GM10847 (cell line): ENCODE data around the gene WNT7B.

Experiments
- POLR2A ChIP-seq: IDR thresholded peaks from 2 replicates; pipeline ENCODE4 v1.6.1; 2011; ENCODE audit not compliant: insufficient read length; ENCODE audit errors: extremely low read depth

WNT7B gene

GRCh38 chr22:45891471-45891995, 85.4 kb downstream of the WNT7B start:
- no peak for TF ChIP-seq POLR2A

DNA sequence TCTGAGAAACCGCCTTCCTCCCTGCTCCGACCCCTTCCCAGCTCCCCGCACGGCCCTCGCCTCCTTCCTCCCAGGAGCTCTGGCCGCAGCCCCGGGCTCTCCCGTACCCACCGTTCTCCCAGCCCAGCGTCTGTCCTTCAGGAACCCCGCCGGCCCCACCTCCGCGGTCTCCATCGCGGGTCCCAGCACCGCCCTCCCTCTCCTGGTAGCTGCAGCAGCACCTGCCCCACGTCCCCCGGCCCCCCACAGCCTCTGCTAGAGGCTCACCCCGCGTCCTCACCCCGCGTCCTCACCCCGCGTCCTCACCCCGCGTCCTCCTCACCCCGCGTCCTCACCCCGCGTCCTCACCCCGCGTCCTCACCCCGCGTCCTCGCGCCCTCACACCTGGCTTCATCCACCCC, 85.9 kb downstream of the WNT7B start:
- TF ChIP-seq POLR2A: no peak

- TF ChIP-seq POLR2A: no peak
Measured at GRCh38 chr22:45890351-45890635, 86.7 kb downstream of the WNT7B start.

DNA sequence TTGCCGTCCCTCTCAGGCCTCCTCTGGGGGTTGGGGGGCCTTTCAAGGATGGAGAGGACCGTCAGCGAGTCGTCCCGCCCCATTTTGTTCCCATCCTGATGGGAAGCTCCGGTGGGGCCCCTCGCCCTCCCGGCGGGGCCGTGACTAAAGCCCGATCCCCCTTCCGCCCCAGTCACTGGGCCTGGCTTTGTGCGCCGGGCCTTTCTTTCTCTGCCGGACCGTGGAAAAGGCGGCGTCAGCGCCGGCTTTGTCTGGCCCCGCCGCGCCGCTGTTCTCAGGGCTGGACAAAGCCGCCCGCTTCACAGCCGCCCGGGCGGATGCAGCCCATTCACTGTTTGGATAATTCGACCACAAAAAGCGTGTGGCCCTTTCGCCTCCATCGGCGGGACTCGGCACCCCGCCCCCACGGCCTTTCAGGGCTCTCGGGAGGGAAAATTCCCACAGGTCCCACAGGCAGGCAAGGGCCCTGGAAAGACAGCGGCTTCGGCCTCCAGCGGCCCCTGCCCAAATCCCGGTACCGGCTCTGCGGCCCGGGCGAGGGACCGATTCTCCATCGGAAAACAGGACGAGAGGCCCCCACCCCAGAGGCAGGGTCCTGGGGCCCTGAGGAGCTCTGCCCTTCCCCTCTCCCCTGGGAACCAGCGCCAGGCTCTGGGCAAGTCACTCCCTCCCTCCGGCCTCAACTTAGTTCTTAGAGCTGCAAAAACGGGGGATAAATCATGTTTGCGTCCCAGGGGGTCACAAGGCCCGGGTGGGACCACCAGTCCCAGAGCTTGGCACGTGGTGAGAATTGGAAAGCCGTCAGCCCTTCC, 87.2 kb downstream of the WNT7B start:
- TF ChIP-seq POLR2A: no peak

DNA sequence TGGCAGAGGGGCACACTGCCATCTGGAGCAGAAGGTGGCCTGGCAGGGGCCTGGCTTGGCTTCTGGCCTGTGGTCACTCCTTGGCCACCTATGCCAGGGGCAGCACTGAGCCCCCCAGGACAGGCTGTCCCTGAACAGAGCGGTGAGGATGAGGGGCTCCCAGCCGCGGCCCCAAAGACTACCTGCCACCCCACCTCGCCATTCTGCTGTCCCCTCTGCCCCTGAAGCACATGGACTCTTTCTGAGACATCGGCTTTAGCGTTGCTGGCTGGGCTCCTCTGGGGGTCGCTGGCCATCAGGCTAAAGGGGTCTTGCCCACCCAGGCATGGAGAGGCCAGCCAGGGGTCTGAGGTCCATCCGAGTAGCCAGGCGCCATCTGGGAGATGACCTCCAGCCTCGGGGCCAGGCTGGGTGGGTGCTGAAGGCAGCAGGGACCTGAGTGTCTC, 87.8 kb downstream of the WNT7B start:
- TF ChIP-seq POLR2A: no peak

- TF ChIP-seq POLR2A: no peak
Measured at GRCh38 chr22:45888221-45889092, 88.5 kb downstream of the WNT7B start.

GRCh38 chr22:45887202-45888131, 89.5 kb downstream of the WNT7B start:
- no peak for TF ChIP-seq POLR2A

- TF ChIP-seq POLR2A: no peak
Measured at GRCh38 chr22:45886540-45886939, 90.4 kb downstream of the WNT7B start.

DNA sequence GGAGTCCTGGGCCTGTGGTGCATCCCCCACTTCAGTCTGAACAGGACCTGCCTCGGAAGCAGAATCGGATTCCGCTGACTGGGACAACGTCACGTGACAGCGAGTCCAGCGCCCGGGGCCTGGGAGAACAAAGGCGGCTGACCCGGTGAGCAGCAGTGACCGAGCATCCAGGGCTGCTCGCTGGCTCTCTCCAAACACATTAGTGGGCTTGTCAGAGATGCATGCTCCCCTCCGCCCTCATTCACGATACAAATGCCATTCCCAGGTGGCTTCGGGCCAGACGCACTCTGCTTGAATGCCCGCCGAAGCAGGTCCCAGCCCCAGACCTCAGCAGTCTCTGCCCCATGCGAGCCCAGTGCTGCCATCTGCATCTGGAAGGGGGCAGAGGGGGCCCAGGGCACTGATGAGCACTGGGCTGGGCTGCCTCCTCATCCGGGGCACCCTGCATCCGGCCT, 91.0 kb downstream of the WNT7B start:
- TF ChIP-seq POLR2A: no peak

DNA sequence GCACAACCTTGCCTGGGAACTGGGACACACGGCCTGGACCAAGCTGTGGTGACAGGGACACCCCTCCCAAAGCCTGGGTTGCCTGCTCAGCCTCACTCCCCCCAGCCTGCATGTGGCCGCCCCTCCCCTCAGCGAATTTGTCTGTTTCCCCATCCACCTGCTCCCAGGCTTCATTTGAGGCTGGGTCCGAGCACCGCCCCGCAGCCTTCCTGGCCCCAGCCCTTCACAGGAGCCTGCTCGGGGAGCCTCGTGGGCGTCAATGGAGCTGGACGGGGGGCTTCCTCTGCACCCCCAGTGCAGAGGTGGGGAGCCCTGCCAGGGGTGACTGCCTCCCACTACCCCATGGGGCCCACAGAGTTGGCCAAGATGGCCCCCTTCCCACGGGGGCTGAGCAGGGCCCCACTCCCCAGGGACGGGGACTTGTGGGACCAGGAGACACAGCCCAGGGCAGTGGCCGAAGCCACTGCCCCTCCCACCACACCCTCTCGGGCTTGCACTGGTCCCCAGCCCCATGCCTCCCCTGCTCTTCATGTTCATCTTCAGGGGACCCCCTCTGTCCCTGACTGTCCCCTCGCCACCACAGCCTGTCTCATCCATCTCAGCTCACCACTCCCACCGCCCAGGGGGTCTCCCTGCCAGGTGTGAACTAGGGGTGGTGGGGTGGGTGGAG, 91.7 kb downstream of the WNT7B start:
- TF ChIP-seq POLR2A: no peak

- TF ChIP-seq POLR2A: no peak
Measured at GRCh38 chr22:45884201-45885062, 92.5 kb downstream of the WNT7B start.

DNA sequence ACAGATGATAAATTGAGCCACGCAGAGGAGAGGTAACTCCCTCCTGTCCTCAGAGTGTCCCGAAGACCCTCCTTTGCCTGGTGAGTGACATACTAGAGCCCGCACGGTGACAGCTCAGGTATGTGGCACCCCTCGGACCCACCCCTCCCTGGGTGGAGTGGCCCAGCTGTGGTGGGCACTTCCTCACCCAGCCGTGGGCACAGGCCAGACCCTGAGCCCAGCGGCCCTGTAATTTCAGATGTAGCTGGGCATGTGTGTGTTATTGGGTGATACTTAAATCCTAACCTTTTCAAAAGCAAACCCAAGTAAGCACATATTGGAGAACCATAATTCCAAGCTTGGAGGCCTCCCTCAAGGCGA, 93.2 kb downstream of the WNT7B start:
- no peak for TF ChIP-seq POLR2A
